Lung (tissue), 12 donors: Measurements from ENCODE around the gene ZKSCAN8. TPM values are rescaled to one million over a fixed set of nuclear protein-coding genes. Genes with fewer than 3 reads are reported as not detected.

Source experiments
- ATAC-seq: fragments of 200-7000 bp; cut with Tn5 transposase; one replicate; pipeline ENCODE4 v1.9.1; 2020; ENCODE audit warnings: moderate number of reproducible peaks; ENCODE audit not compliant: insufficient read depth, low FRiP score
- DNase-seq, 3 donors: peaks; one replicate each; pipeline ENCODE4 v3.0.0-alpha.2; 2013 to 2017
- H3K27ac ChIP-seq, 2 donors: one replicate each; pipeline ENCODE4 v1.5.1; 2013; ENCODE audit warnings: mild to moderate bottlenecking in 2 of 2, moderate library complexity in 2 of 2, control low read depth in 1 of 2, inconsistent platforms in 1 of 2, low read depth in 1 of 2, low read length in 1 of 2
- H3K27me3 ChIP-seq, 3 donors: one replicate each; pipeline ENCODE4 v1.5.1; 2013; ENCODE audit warnings: low read length in 2 of 3; ENCODE audit not compliant: control insufficient read depth in 3 of 3, insufficient read depth in 3 of 3
- H3K36me3 ChIP-seq, 4 donors: one replicate each; pipeline ENCODE4 v1.5.1; 2013; ENCODE audit warnings: low read length in 4 of 4, mild to moderate bottlenecking in 1 of 4, moderate library complexity in 1 of 4; ENCODE audit not compliant: control insufficient read depth in 4 of 4, insufficient read depth in 4 of 4
- H3K4me1 ChIP-seq, 5 donors: one replicate each; pipeline ENCODE4 v1.5.1; 2013; ENCODE audit warnings: low read length in 5 of 5, mild to moderate bottlenecking in 2 of 5, moderate library complexity in 1 of 5; ENCODE audit not compliant: control insufficient read depth in 5 of 5, insufficient read depth in 5 of 5
- H3K4me3 ChIP-seq: one replicate; pipeline ENCODE4 v1.5.1; 2013; ENCODE audit warnings: mild to moderate bottlenecking, control low read depth, moderate library complexity
- H3K9ac ChIP-seq, 2 donors: one replicate each; pipeline ENCODE4 v1.5.1; 2013; ENCODE audit warnings: low read length in 2 of 2, control low read depth in 1 of 2; ENCODE audit not compliant: insufficient read depth in 1 of 2
- H3K9me3 ChIP-seq, 4 donors: one replicate each; pipeline ENCODE4 v1.5.1; 2013; ENCODE audit warnings: low read length in 3 of 4, mild to moderate bottlenecking in 1 of 4, moderate library complexity in 1 of 4; ENCODE audit not compliant: control insufficient read depth in 4 of 4, insufficient read depth in 3 of 4
- WGBS, 2 donors: extraction: QIAGEN DNeasy Blood & Tissue Kit; methylation state at CpG; one replicate each; pipeline ENCODE4 v1.1.7; 2013; 5-methylcytosine and 5-hydroxymethylcytosine counted together
- polyA plus RNA-seq, 2 donors: library from polyadenylated mRNA; stranded (reverse); fragments of 200-250 nt; gene quantifications; one replicate each; pipeline ENCODE4 v1.2.1, GENCODE V29; 2013
- total RNA-seq, 2 donors: library from RNA; depleted of rRNA in 1 of 2; stranded (reverse); fragments of >200 nt in 1 of 2; gene quantifications; one replicate each; pipeline ENCODE4 v1.2.1, GENCODE V29; 2014 to 2021
- TF ChIP-seq, protein P1 (sequence below): IDR thresholded peaks from 2 replicates; pipeline ENCODE4 v1.5.1; 2012; ENCODE audit warnings: mild to moderate bottlenecking; ENCODE audit errors: control extremely low read depth, extremely low read depth
- donor health status: control.
- donor health status: control.
- donor health status: Bipolar disorder and iron deficiency.
- donor health status: healthy.
- donor health status: DM: yes; HTN: yes; CAD: no.

The ZKSCAN8 gene
- total and polyA plus RNA-seq, 4 donors: 3.8 to 40.5 (median 8.8) TPM

DNA sequence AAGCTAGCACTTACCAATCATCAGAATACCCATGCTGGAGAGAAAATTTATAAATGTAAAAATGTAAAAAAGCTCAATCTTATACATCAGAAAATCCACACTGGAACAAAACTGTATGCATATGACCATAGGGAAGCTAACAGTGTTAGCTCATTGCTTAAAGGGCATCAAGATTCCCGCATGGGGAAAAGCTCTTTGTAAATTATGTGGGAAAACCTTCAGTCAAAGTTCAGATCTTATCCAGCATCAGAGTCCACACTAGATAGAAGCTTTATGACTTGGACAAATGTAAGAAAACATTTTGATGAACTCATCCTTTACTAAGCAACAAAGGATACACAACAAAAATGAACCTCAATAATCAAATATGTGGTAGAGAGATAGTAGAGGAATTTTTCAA, 34.7 kb downstream of the ZKSCAN8 start:
- H3K9me3 ChIP-seq: peaks cover 0 to 3% (median under 1%) of the 10 kb centered on the region in 4 donors
- peaks cover 0 to 3% (median 0%) of the 10 kb centered on the region in 3 donors for H3K27me3 ChIP-seq
- no peaks in the 10 kb centered on the region for H3K36me3 ChIP-seq
- TF ChIP-seq, protein P1, sequence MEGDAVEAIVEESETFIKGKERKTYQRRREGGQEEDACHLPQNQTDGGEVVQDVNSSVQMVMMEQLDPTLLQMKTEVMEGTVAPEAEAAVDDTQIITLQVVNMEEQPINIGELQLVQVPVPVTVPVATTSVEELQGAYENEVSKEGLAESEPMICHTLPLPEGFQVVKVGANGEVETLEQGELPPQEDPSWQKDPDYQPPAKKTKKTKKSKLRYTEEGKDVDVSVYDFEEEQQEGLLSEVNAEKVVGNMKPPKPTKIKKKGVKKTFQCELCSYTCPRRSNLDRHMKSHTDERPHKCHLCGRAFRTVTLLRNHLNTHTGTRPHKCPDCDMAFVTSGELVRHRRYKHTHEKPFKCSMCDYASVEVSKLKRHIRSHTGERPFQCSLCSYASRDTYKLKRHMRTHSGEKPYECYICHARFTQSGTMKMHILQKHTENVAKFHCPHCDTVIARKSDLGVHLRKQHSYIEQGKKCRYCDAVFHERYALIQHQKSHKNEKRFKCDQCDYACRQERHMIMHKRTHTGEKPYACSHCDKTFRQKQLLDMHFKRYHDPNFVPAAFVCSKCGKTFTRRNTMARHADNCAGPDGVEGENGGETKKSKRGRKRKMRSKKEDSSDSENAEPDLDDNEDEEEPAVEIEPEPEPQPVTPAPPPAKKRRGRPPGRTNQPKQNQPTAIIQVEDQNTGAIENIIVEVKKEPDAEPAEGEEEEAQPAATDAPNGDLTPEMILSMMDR: no peak
- DNase-seq: no peak
- WGBS, 2 donors: 90 to 91% methylated on average over 1 of the region's 1 CpG
- no peak for ATAC-seq
- H3K4me1 ChIP-seq: no peaks in the 10 kb centered on the region
- no peak overlapping the region for H3K27ac ChIP-seq
- no peak overlapping the region for H3K4me3 ChIP-seq
- no peak overlapping the region for H3K9ac ChIP-seq

- Histone ChIP-seq H3K4me1 (no peaks in the 10 kb centered on the region), H3K27me3 (no peaks in the 10 kb centered on the region), H3K9me3 (peaks cover 0 to 4% (median 2%) of the 10 kb centered on the region in 4 donors), H3K36me3 (no peaks in the 10 kb centered on the region), H3K9ac (no peak overlapping the region), H3K4me3 (no peak overlapping the region), H3K27ac (no peak overlapping the region)
- no peak for ATAC-seq
- no peak for DNase-seq
- 67 to 77% methylated on average over 1 of the region's 1 CpG for WGBS, 2 donors
- TF ChIP-seq, protein P1: no peak
Observed at GRCh38 chr6:28182255-28182654, 40.6 kb downstream of the ZKSCAN8 start.

GRCh38 chr6:28188111-28188979, 46.7 kb downstream of the ZKSCAN8 start:
- Histone ChIP-seq H3K27me3 (no peaks in the 10 kb centered on the region), H3K4me3 (no peak overlapping the region), H3K4me1 (no peaks in the 10 kb centered on the region), H3K27ac (no peak overlapping the region), H3K9me3 (peaks cover 0 to 27% (median 19%) of the 10 kb centered on the region in 4 donors), H3K36me3 (no peaks in the 10 kb centered on the region), H3K9ac (no peak overlapping the region)
- 80 to 81% methylated on average over 6 of the region's 6 CpGs for WGBS, 2 donors
- TF ChIP-seq, protein P1: no peak
- DNase-seq (no peak), ATAC-seq (no peak)
